IPS DF 6.9 (cell line): ENCODE data around the gene TBX4.

Experiments
- DNase-seq: peaks from one replicate; pipeline ENCODE4 v3.0.0-alpha.2; 2013; ENCODE audit warnings: low read depth, low spot score
- H3K27ac ChIP-seq: one replicate; pipeline ENCODE4 v1.5.1; 2013; ENCODE audit warnings: low read length, control low read depth
- H3K27me3 ChIP-seq: 2 replicates; pipeline ENCODE4 v1.6.1; 2013; ENCODE audit warnings: mild to moderate bottlenecking, low read length; ENCODE audit not compliant: control insufficient read depth, insufficient read depth
- H3K36me3 ChIP-seq: 2 replicates; pipeline ENCODE4 v1.6.1; 2013; ENCODE audit warnings: low read length; ENCODE audit not compliant: control insufficient read depth, insufficient read depth
- H3K4me1 ChIP-seq: 2 replicates; pipeline ENCODE4 v1.6.1; 2013; ENCODE audit warnings: low read length; ENCODE audit not compliant: control insufficient read depth, insufficient read depth
- H3K4me3 ChIP-seq: 2 replicates; pipeline ENCODE4 v1.5.1; 2013; ENCODE audit warnings: mild to moderate bottlenecking, low read length
- H3K9me3 ChIP-seq: 2 replicates; pipeline ENCODE4 v1.6.1; 2013; ENCODE audit warnings: low read length, inconsistent platforms; ENCODE audit not compliant: control insufficient read depth, insufficient read depth
- WGBS: extraction: QIAGEN DNeasy Blood & Tissue Kit; methylation state at CpG from one replicate; pipeline ENCODE4 v1.1.7; 2013; ENCODE audit warnings: mixed read lengths, missing lambda C conversion rate; ENCODE audit not compliant: insufficient read length, insufficient coverage; 5-methylcytosine and 5-hydroxymethylcytosine counted together

TBX4 gene

GRCh38 chr17:61414141-61414935, 37.9 kb upstream of the TBX4 start:
- Histone ChIP-seq H3K4me3 (no peak overlapping the region), H3K4me1 (peaks cover 2% of the 10 kb centered on the region; the same call in 1 of the 2 replicates), H3K27ac (no peak overlapping the region), H3K36me3 (no peaks in the 10 kb centered on the region; the same call in 1 of the 2 replicates), H3K9me3 (no peaks in the 10 kb centered on the region), H3K27me3 (peaks cover 19% of the 10 kb centered on the region)
- no peak for DNase-seq
- no CpG with 5 or more reads among the region's 16 CpGs for WGBS

GRCh38 chr17:61414936-61415251, 37.3 kb upstream of the TBX4 start:
- no peak for DNase-seq
- WGBS = no CpG with 5 or more reads among the region's 5 CpGs
- H3K4me3 ChIP-seq = no peak overlapping the region
- H3K27ac ChIP-seq = no peak overlapping the region
- H3K9me3 ChIP-seq = no peaks in the 10 kb centered on the region
- no peaks in the 10 kb centered on the region for H3K36me3 ChIP-seq
- peaks cover 2% of the 10 kb centered on the region; the same call in 1 of the 2 replicates for H3K4me1 ChIP-seq
- H3K27me3 ChIP-seq = peaks cover 15% of the 10 kb centered on the region

GRCh38 chr17:61415374-61416210, 36.6 kb upstream of the TBX4 start:
- Histone ChIP-seq H3K4me1 (peaks cover 2% of the 10 kb centered on the region; the same call in 1 of the 2 replicates), H3K4me3 (no peak overlapping the region), H3K27me3 (peaks cover 8% of the 10 kb centered on the region), H3K27ac (no peak overlapping the region), H3K9me3 (no peaks in the 10 kb centered on the region), H3K36me3 (no peaks in the 10 kb centered on the region)
- WGBS = no CpG with 5 or more reads among the region's 6 CpGs
- no peak for DNase-seq

GRCh38 chr17:61416211-61416539, 36.0 kb upstream of the TBX4 start:
- peaks cover 7% of the 10 kb centered on the region; the same call in 1 of the 2 replicates for H3K27me3 ChIP-seq
- no peak for DNase-seq
- no CpG with 5 or more reads among the region's 6 CpGs for WGBS
- no peaks in the 10 kb centered on the region for H3K36me3 ChIP-seq
- no peak overlapping the region for H3K4me3 ChIP-seq
- H3K4me1 ChIP-seq = peaks cover 2% of the 10 kb centered on the region; the same call in 1 of the 2 replicates
- H3K9me3 ChIP-seq = no peaks in the 10 kb centered on the region
- H3K27ac ChIP-seq = no peak overlapping the region

- peaks cover 2% of the 10 kb centered on the region; the same call in 1 of the 2 replicates for H3K4me1 ChIP-seq
- H3K9me3 ChIP-seq = no peaks in the 10 kb centered on the region
- H3K27me3 ChIP-seq = peaks cover 3% of the 10 kb centered on the region; the same call in 1 of the 2 replicates
- no peaks in the 10 kb centered on the region for H3K36me3 ChIP-seq
- H3K4me3 ChIP-seq = peak overlapping the region; percentile 13; the same call in 1 of the 2 replicates
- no CpG with 5 or more reads among the region's 43 CpGs for WGBS
- no peak overlapping the region for H3K27ac ChIP-seq
- DNase-seq = peak; percentile 93
Observed at GRCh38 chr17:61416540-61417363, 35.5 kb upstream of the TBX4 start.

- no CpG with 5 or more reads among the region's 2 CpGs for WGBS
- H3K27me3 ChIP-seq = no peaks in the 10 kb centered on the region; the same call in 1 of the 2 replicates
Observed at GRCh38 chr17:61418449-61418848, 33.8 kb upstream of the TBX4 start.

GRCh38 chr17:61419496-61420046, 32.7 kb upstream of the TBX4 start:
- Histone ChIP-seq H3K36me3 (no peaks in the 10 kb centered on the region), H3K4me3 (no peak overlapping the region), H3K4me1 (no peaks in the 10 kb centered on the region), H3K27me3 (no peaks in the 10 kb centered on the region; the same call in 1 of the 2 replicates), H3K27ac (no peak overlapping the region), H3K9me3 (no peaks in the 10 kb centered on the region)
- no CpG with 5 or more reads among the region's 8 CpGs for WGBS
- DNase-seq = no peak

More at GRCh38 chr17:61418449-61418848, 33.8 kb upstream of the TBX4 start:
- H3K27ac ChIP-seq = no peak overlapping the region
- no peak for DNase-seq
- H3K9me3 ChIP-seq = no peaks in the 10 kb centered on the region
- no peaks in the 10 kb centered on the region for H3K36me3 ChIP-seq
- no peaks in the 10 kb centered on the region; the same call in 1 of the 2 replicates for H3K4me1 ChIP-seq
- no peak overlapping the region for H3K4me3 ChIP-seq

GRCh38 chr17:61420052-61420451, 32.2 kb upstream of the TBX4 start:
- no peaks in the 10 kb centered on the region; the same call in 1 of the 2 replicates for H3K27me3 ChIP-seq
- H3K9me3 ChIP-seq = no peaks in the 10 kb centered on the region
- H3K27ac ChIP-seq = no peak overlapping the region
- no CpG with 5 or more reads among the region's 4 CpGs for WGBS
- H3K36me3 ChIP-seq = no peaks in the 10 kb centered on the region
- H3K4me1 ChIP-seq = no peaks in the 10 kb centered on the region
- no peak overlapping the region for H3K4me3 ChIP-seq
- DNase-seq = no peak

GRCh38 chr17:61420745-61421398, 31.4 kb upstream of the TBX4 start:
- Histone ChIP-seq H3K9me3 (no peaks in the 10 kb centered on the region), H3K27me3 (no peaks in the 10 kb centered on the region; the same call in 1 of the 2 replicates), H3K4me3 (no peak overlapping the region), H3K27ac (no peak overlapping the region), H3K4me1 (peaks cover 2% of the 10 kb centered on the region), H3K36me3 (no peaks in the 10 kb centered on the region)
- DNase-seq = no peak
- no CpG with 5 or more reads among the region's 4 CpGs for WGBS
